Body of pancreas (tissue), 4 donors: ENCODE data around the gene CENPO. TPM values are rescaled to one million over a fixed set of nuclear protein-coding genes. Genes with fewer than 3 reads are reported as not detected.

ENCODE experiments used
- ATAC-seq: fragments of 150-250 bp; one replicate; pipeline ENCODE4 v1.9.1; 2016
- DNase-seq, 4 donors: peaks; one replicate each; pipeline ENCODE4 v3.0.0-alpha.2; 2019
- H3K27ac ChIP-seq, 4 donors: fragments of 200-600 bp; sonication (generic); 1 replicate in 3 of 4; 2 replicates in 1 of 4; pipeline versions ENCODE4 v1.5.1 to v1.6.1; 2016 to 2019; ENCODE audit warnings: mild to moderate bottlenecking in 1 of 4, mixed read lengths in 1 of 4, moderate library complexity in 1 of 4
- H3K27me3 ChIP-seq, 2 donors: fragments of 200-600 bp; sonication (generic); one replicate each; pipeline ENCODE4 v1.6.0; 2016; ENCODE audit warnings: mild to moderate bottlenecking in 1 of 2
- H3K36me3 ChIP-seq, 2 donors: fragments of 200-600 bp; sonication (generic); replicated peaks in 1 of 2; 2 replicates each; pipeline ENCODE4 v1.5.1; 2016; ENCODE audit warnings: low read depth in 2 of 2; ENCODE audit not compliant: insufficient read depth in 1 of 2
- H3K4me1 ChIP-seq: fragments of 200-600 bp; sonication (generic); one replicate; pipeline ENCODE4 v1.6.0; 2016
- H3K4me3 ChIP-seq, 2 donors: fragments of 200-600 bp; sonication (generic); 1 replicate in 1 of 2; 2 replicates in 1 of 2; pipeline ENCODE4 v1.5.1; 2016 to 2019
- H3K9me3 ChIP-seq, 3 donors: fragments of 200-600 bp; sonication (generic); 1 replicate in 2 of 3; 2 replicates in 1 of 3; pipeline ENCODE4 v1.5.1; 2016
- POLR2A ChIP-seq, 3 donors: fragments of 450-650 bp; IDR thresholded peaks; one replicate each; pipeline ENCODE4 v1.6.1; 2016; ENCODE audit warnings: antibody characterized with exemption in 3 of 3, mild to moderate bottlenecking in 2 of 3
- WGBS, 2 donors: methylation state at CpG; one replicate each; pipeline ENCODE4 v1.1.5; 2017; 5-methylcytosine and 5-hydroxymethylcytosine counted together
- intact Hi-C: fragments of 100-400 bp; cut with DNase I; formaldehyde crosslinking; loops from one replicate; pipeline ENCODE4 v1.15.1; 2023
- total RNA-seq, 2 donors: library from RNA; depleted of rRNA; stranded (reverse); fragments of >200 nt; gene quantifications; one replicate each; pipeline ENCODE4 v1.1.0, GENCODE V29; 2016
- TF ChIP-seq, protein P1 (sequence below), 7 experiments: fragments of 450-650 bp in 4 of 7; fragments of 200-600 bp in 3 of 7; sonication (generic) in 3 of 7; IDR thresholded peaks; one replicate each; pipeline ENCODE4 v1.5.1; 2016 to 2019; ENCODE audit warnings: antibody characterized with exemption in 7 of 7

Gene CENPO
- total RNA-seq, 2 donors from 2014 or later, result 2.0 to 2.6 TPM

GRCh38 chr2:24820598-24821432, 27.6 kb downstream of the CENPO start:
- H3K36me3 ChIP-seq, result no peaks in the 10 kb centered on the region
- H3K27me3 ChIP-seq, result no peaks in the 10 kb centered on the region
- peaks cover 5% of the 10 kb centered on the region for H3K4me1 ChIP-seq
- TF ChIP-seq, protein P1, sequence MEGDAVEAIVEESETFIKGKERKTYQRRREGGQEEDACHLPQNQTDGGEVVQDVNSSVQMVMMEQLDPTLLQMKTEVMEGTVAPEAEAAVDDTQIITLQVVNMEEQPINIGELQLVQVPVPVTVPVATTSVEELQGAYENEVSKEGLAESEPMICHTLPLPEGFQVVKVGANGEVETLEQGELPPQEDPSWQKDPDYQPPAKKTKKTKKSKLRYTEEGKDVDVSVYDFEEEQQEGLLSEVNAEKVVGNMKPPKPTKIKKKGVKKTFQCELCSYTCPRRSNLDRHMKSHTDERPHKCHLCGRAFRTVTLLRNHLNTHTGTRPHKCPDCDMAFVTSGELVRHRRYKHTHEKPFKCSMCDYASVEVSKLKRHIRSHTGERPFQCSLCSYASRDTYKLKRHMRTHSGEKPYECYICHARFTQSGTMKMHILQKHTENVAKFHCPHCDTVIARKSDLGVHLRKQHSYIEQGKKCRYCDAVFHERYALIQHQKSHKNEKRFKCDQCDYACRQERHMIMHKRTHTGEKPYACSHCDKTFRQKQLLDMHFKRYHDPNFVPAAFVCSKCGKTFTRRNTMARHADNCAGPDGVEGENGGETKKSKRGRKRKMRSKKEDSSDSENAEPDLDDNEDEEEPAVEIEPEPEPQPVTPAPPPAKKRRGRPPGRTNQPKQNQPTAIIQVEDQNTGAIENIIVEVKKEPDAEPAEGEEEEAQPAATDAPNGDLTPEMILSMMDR (IDR thresholded peaks at IDR 0.05), result no peak
- TF ChIP-seq POLR2A (IDR thresholded peaks at IDR 0.05), result no peak
- intact Hi-C loops, result no loop called here
- WGBS, 2 donors, result 85 to 91% methylated on average over 10 to 17 of the region's 17 CpGs
- ATAC-seq, result no peak
- H3K4me3 ChIP-seq, result no peak overlapping the region
- DNase-seq, result no peak
- no peaks in the 10 kb centered on the region for H3K9me3 ChIP-seq
- no peak overlapping the region for H3K27ac ChIP-seq

- intact Hi-C loops, result no loop called here
- H3K4me3 ChIP-seq, result no peak overlapping the region
- no peaks in the 10 kb centered on the region for H3K9me3 ChIP-seq
- 80 to 88% methylated on average over 8 to 15 of the region's 15 CpGs for WGBS, 2 donors
- ATAC-seq (no peak), DNase-seq (no peak)
- no peaks in the 10 kb centered on the region for H3K36me3 ChIP-seq
- no peak for TF ChIP-seq POLR2A (IDR thresholded peaks at IDR 0.05)
- TF ChIP-seq, protein P1 (IDR thresholded peaks at IDR 0.05), result no peak
- peaks cover 5% of the 10 kb centered on the region for H3K4me1 ChIP-seq
- no peak overlapping the region for H3K27ac ChIP-seq
- H3K27me3 ChIP-seq, result no peaks in the 10 kb centered on the region
Observed at GRCh38 chr2:24821433-24821891, 28.2 kb downstream of the CENPO start.

- no peaks in the 10 kb centered on the region for H3K36me3 ChIP-seq
- no peak overlapping the region for H3K4me3 ChIP-seq
- ATAC-seq (no peak), DNase-seq (no peak)
- H3K4me1 ChIP-seq, result peaks cover 6% of the 10 kb centered on the region
- H3K9me3 ChIP-seq, result no peaks in the 10 kb centered on the region
- H3K27ac ChIP-seq, result no peak overlapping the region
- intact Hi-C loops, result no loop called here
- no peaks in the 10 kb centered on the region for H3K27me3 ChIP-seq
- 91 to 96% methylated on average over 4 to 7 of the region's 7 CpGs for WGBS, 2 donors
- TF ChIP-seq, protein P1 (IDR thresholded peaks at IDR 0.05), result no peak
- no peak for TF ChIP-seq POLR2A (IDR thresholded peaks at IDR 0.05)
Observed at GRCh38 chr2:24822049-24822706, 29.0 kb downstream of the CENPO start.

DNA sequence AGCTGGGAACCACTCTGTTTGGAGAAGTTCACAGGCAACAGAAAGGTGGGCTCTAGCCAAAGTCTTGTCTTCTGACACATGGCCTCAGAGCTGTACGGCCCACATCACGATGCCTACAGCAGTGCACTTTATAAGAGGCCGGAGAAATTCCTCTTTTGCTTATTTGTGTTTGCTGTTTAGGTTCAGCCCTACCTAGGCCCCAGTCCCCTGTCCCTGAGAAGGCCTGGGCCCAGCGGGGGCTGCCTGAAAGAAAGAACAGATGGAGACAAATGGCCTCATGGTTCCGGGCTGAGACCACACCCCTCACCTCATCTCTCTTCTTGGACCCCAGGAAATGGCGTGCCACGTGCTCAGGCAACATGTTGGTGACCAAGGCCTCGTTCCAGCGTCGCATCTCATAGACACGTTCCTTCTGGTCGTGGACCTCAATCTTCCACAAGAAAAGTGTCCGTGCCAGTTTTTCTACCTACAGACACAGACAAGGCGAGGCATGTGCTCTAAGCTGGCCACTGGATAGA, 30.9 kb downstream of the CENPO start:
- intact Hi-C loops, result no loop called here
- WGBS, 2 donors, result 90 to 94% methylated on average over 14 of the region's 14 CpGs
- no peaks in the 10 kb centered on the region for H3K27me3 ChIP-seq
- ATAC-seq (no peak), DNase-seq (no peak)
- peaks cover 8% of the 10 kb centered on the region for H3K4me1 ChIP-seq
- H3K27ac ChIP-seq, result no peak overlapping the region
- no peak for TF ChIP-seq POLR2A (IDR thresholded peaks at IDR 0.05)
- TF ChIP-seq, protein P1 (IDR thresholded peaks at IDR 0.05), result no peak
- H3K36me3 ChIP-seq, result no peaks in the 10 kb centered on the region
- H3K4me3 ChIP-seq, result no peak overlapping the region
- no peaks in the 10 kb centered on the region for H3K9me3 ChIP-seq
